Subcutaneous abdominal adipose tissue (tissue), 5 donors: Measurements from ENCODE around the gene KRTAP2-2.
"Not testable (repeated sequence)": the region's sequence is repeated elsewhere in the genome, so short reads cannot be mapped to it uniquely, and the experiment has no call there.

Experiments used
- H3K27ac ChIP-seq: one replicate; pipeline ENCODE4 v1.7.0; 2013; ENCODE audit warnings: low read depth, mild to moderate bottlenecking, inconsistent platforms, low read length, moderate library complexity
- H3K27me3 ChIP-seq, 5 donors: one replicate each; pipeline ENCODE4 v1.7.0; 2013; ENCODE audit warnings: low read length in 5 of 5, inconsistent platforms in 1 of 5; ENCODE audit not compliant: control insufficient read depth in 5 of 5, insufficient read depth in 4 of 5
- H3K36me3 ChIP-seq, 5 donors: one replicate each; pipeline ENCODE4 v1.7.0; 2013; ENCODE audit warnings: low read length in 5 of 5; ENCODE audit not compliant: control insufficient read depth in 5 of 5, insufficient read depth in 5 of 5
- H3K4me1 ChIP-seq, 5 donors: one replicate each; pipeline ENCODE4 v1.7.0; 2013; ENCODE audit warnings: low read length in 5 of 5, mild to moderate bottlenecking in 3 of 5, moderate library complexity in 1 of 5; ENCODE audit not compliant: control insufficient read depth in 5 of 5, insufficient read depth in 5 of 5
- H3K4me3 ChIP-seq, 5 donors: one replicate each; pipeline ENCODE4 v1.7.0; 2013; ENCODE audit warnings: low read length in 5 of 5, low read depth in 1 of 5
- H3K9ac ChIP-seq, 5 donors: one replicate each; pipeline ENCODE4 v1.7.0; 2013; ENCODE audit warnings: low read length in 5 of 5, mild to moderate bottlenecking in 4 of 5, moderate library complexity in 3 of 5
- H3K9me3 ChIP-seq, 5 donors: one replicate each; pipeline ENCODE4 v1.7.0; 2013; ENCODE audit warnings: low read length in 5 of 5; ENCODE audit not compliant: control insufficient read depth in 5 of 5
- donor health status: healthy.
- donor health status: healthy.
- donor health status: healthy.
- donor health status: healthy.
- donor health status: healthy.

The KRTAP2-2 gene, protein sequence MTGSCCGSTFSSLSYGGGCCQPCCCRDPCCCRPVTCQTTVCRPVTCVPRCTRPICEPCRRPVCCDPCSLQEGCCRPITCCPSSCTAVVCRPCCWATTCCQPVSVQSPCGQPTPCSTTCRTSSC

DNA sequence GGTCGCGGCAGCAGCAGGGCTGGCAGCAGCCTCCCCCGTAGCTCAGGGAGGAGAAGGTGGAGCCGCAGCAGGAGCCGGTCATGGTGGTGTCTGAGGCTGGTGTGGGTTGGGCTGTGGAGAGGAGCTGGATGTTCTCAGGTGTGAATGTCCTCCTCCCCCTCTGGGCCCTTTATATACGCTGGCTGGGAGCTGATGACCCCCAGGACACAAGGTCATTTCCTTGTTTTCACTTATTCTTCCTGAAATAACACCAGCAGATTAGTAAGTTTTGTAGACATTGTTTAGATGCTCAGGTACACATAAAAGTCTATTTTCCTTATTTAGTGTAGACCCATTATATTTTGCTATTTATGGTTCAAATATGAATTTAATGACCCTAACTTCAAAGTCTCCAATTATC is at the start of gene KRTAP2-2:
Gene KRTAP2-2 (minus strand): TSS at position 101 of the 400 bp plus-strand sequence. CDS start 19 bp downstream, at position 82.
- H3K9ac ChIP-seq, H3K4me3 ChIP-seq, H3K4me1 ChIP-seq, H3K36me3 ChIP-seq, H3K27ac ChIP-seq, H3K27me3 ChIP-seq, H3K9me3 ChIP-seq: not testable (repeated sequence)

DNA sequence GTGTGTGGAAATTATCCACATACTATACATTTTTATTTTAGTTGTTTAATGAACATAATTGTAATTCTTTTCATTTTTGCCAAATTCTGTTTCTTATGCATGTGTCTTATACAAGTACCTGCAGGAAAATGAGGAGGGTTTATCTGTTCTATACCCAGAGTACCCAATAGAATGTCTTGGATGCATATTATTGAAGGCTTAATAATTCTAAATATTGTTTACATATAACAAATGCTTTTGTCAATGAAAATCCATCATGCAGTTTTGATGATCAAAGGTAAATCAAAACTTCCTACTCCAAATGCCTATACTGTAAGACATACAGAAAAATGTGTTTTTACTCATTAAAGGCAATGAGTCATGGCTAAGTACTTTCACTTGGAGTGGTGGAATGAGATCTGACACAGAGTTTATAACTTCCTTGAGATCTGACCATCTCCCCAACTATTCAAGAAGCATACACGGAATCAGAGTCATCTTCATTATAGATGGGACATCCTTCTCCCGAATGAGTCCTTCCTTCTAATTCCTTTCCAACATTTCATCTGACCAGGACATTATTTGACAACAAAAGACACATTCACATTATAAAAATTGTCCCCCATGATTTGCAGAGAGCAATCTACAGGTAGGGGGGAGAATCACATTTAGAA is 49.5 kb upstream of the KRTAP2-2 start:
- H3K4me1 ChIP-seq, H3K27me3 ChIP-seq, H3K4me3 ChIP-seq, H3K9me3 ChIP-seq, H3K27ac ChIP-seq, H3K36me3 ChIP-seq, H3K9ac ChIP-seq: not testable (repeated sequence)

DNA sequence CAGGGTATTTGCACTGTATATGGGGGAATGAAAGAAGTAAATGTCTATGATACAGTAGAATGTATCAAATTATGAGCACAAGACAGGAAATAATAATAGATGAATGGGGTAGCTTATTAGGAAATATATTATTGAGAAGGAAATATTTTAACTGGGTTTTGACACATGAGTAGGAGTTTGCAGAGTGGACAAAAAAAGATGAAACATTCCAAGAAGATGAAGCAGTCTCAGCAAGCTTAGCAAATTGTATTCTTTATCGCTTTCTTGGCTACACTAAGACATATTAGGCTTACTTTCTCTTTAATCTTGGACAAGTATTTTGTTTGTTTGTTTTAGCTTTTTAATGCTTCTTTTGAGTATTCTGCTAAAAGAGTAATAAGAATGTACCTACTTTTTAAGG is 48.9 kb upstream of the KRTAP2-2 start:
- Histone ChIP-seq H3K36me3 (no peaks in the 10 kb centered on the region), H3K27ac (no peak overlapping the region), H3K4me1 (no peaks in the 10 kb centered on the region), H3K9ac (no peak overlapping the region), H3K9me3 (no peaks in the 10 kb centered on the region), H3K4me3 (no peak overlapping the region), H3K27me3 (peaks cover 0 to 5% (median 0%) of the 10 kb centered on the region in 5 donors)

DNA sequence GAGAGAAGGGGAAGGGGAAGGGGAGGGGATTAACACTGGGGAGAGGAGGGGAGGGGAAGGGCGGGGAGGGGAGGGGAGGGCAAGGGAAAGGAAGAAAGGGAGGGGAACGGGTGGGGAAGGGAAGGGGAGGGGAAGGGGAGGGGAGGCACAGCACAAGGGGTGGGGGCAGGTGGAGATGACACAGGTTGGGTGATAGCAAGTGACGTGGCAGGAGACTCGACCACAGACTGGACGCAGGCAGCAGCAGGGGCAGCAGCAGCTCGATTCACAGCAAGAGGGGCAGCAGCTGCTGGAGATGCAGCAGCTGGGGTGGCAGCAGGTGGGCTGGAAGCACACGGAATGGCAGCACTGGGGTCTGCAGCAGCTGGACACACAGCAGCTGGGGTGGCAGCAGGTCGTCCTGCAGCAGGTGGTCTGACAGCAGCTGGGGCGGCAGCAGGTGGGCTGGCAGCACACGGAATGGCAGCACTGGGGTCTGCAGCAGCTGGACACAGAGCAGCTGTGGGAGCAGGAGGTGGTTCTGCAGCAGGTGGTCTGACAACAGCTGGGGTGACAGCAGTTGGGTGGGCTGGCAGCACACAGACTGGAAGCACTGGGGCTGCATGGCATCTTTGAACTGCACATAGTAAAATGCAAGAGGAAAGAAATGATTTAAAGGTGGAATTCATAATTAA is 46.7 kb upstream of the KRTAP2-2 start, which contains the start of gene KRTAP4-16:
Gene KRTAP4-16 (minus strand): TSS at position 624 of the 674 bp plus-strand sequence. CDS start 0 bp downstream, at position 624.
- H3K9ac ChIP-seq: no peak within 1 kb of the TSS

DNA sequence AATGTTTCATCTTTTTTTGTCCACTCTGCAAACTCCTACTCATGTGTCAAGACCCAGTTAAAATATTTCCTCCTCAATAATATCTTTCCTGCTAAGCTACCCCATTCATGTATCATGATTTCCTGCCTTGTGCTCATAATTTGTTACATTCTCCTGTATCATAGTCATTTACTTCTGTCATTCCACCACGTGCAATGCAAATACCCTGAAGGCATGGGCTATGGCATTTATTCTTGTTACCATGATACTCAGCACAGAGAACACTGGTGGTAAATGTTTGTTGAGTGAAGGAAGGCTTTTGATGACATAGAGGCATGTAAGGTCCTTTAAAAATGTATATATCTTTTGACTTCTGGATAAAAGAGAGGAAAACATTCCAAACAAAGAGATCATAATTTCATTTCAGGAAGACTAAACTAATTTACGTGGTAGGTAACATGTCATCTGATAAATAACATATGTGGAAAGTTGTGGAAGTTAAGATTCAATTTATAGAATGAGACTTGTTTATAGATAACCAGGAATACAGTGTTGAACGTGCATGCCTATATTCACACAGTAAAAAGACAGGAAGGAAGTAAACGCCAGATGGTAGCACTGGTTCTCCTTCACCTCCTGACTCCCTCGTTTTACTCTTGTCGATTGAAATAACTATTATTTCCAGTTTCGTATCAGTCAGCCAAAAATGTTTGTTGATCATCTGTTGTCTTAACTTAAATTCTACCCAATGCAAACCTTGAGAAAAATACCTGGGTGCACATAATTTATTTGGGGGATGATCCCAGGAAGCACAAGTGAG is 44.9 kb upstream of the KRTAP2-2 start:
- not testable (repeated sequence) for H3K9ac ChIP-seq, H3K27ac ChIP-seq, H3K9me3 ChIP-seq, H3K4me3 ChIP-seq, H3K4me1 ChIP-seq, H3K27me3 ChIP-seq, H3K36me3 ChIP-seq

More for the DNA sequence above, 46.7 kb upstream of the KRTAP2-2 start, which contains the start of gene KRTAP4-16:
- H3K36me3 ChIP-seq: no peaks in the 10 kb centered on the region
- H3K4me3 ChIP-seq: no peak within 1 kb of the TSS
- H3K27ac ChIP-seq: no peak within 1 kb of the TSS
- no peaks in the 10 kb centered on the region for H3K9me3 ChIP-seq
- no peaks in the 10 kb centered on the region for H3K4me1 ChIP-seq
- H3K27me3 ChIP-seq: peaks cover 0 to 2% (median 0%) of the 10 kb centered on the region in 5 donors

- H3K27me3 ChIP-seq: peaks cover 0 to 2% (median 0%) of the 10 kb centered on the region in 5 donors
- no peak overlapping the region for H3K4me3 ChIP-seq
- no peak overlapping the region for H3K9ac ChIP-seq
- no peaks in the 10 kb centered on the region for H3K9me3 ChIP-seq
- H3K36me3 ChIP-seq: no peaks in the 10 kb centered on the region
- H3K27ac ChIP-seq: no peak overlapping the region
- H3K4me1 ChIP-seq: no peaks in the 10 kb centered on the region
These were observed 43.5 kb upstream of the KRTAP2-2 start for GRCh38 chr17:41098481-41098880.

- H3K9me3 ChIP-seq: no peaks in the 10 kb centered on the region
- no peak within 1 kb of the TSS for H3K9ac ChIP-seq
- no peak within 1 kb of the TSS for H3K4me3 ChIP-seq
- H3K4me1 ChIP-seq: no peaks in the 10 kb centered on the region
- peaks cover 0 to 2% (median 0%) of the 10 kb centered on the region in 5 donors for H3K27me3 ChIP-seq
- no peaks in the 10 kb centered on the region for H3K36me3 ChIP-seq
- H3K27ac ChIP-seq: no peak within 1 kb of the TSS
These were observed 43.0 kb upstream of the KRTAP2-2 start, which contains the start of gene KRTAP4-8 for GRCh38 chr17:41098042-41098441. Gene KRTAP4-8 (minus strand): TSS chr17:41098142. CDS start chr17:41098084, 58 bp downstream.

- Histone ChIP-seq H3K4me3 (no peak overlapping the region), H3K27me3 (peaks cover 0 to 2% (median 0%) of the 10 kb centered on the region in 5 donors), H3K4me1 (no peaks in the 10 kb centered on the region), H3K36me3 (no peaks in the 10 kb centered on the region), H3K9ac (no peak overlapping the region), H3K9me3 (no peaks in the 10 kb centered on the region), H3K27ac (no peak overlapping the region)
These were observed 41.0 kb upstream of the KRTAP2-2 start for GRCh38 chr17:41096055-41096454.

GRCh38 chr17:41088760-41089352 is 33.8 kb upstream of the KRTAP2-2 start:
- not testable (repeated sequence) for H3K4me1 ChIP-seq, H3K4me3 ChIP-seq, H3K36me3 ChIP-seq, H3K27me3 ChIP-seq, H3K9me3 ChIP-seq, H3K27ac ChIP-seq, H3K9ac ChIP-seq
